GM18858 (cell line): ENCODE data around the gene B9D2.
A peak's percentile ranks its signal among the peaks of the same experiment; 100 is the strongest.

Experiments used
- ATAC-seq: cut with Tn5 transposase; IDR thresholded peaks from one replicate; pipeline ENCODE4 v1.9.1; 2021; ENCODE audit not compliant: unreplicated experiment

B9D2 gene

DNA sequence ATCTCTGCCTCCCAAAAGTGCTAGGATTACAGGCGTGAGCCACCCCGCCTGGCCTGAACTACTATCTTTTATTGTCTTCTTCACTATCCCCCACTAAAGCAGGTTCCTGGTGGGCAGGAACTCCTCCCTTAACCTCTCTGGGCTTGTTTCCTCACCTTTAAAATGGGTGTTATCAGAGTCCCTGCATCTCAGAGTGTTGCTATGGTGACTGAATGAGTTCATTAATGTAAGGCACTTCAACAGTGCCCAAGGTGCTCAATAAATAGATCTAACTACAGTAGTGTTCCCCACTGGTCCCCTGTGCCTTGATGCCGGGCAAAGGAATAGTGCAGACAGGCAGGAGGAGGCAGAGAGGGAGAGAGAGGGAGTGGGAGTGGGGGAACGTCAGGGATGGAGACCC lies 33.5 kb downstream of the B9D2 start:
- ATAC-seq: no peak

DNA sequence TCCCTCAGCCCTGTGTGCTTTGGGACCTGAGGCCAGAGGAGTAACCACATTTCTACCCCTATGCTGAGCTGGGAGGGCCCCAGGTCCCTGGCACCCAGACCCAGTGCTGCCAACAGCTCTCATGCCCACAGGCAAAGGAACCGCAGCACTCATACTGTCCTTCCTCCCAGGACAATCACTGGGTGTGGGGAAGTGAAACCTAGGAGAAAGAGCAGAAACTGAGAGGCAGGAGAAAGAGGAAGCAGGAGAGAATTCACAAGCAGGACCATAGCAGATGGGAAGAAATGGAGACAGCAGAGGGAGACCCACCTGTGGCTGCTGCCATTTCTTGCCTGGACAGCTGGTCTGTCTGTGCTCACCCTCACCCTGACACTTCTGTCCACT lies 35.1 kb downstream of the B9D2 start:
- no peak for ATAC-seq

DNA sequence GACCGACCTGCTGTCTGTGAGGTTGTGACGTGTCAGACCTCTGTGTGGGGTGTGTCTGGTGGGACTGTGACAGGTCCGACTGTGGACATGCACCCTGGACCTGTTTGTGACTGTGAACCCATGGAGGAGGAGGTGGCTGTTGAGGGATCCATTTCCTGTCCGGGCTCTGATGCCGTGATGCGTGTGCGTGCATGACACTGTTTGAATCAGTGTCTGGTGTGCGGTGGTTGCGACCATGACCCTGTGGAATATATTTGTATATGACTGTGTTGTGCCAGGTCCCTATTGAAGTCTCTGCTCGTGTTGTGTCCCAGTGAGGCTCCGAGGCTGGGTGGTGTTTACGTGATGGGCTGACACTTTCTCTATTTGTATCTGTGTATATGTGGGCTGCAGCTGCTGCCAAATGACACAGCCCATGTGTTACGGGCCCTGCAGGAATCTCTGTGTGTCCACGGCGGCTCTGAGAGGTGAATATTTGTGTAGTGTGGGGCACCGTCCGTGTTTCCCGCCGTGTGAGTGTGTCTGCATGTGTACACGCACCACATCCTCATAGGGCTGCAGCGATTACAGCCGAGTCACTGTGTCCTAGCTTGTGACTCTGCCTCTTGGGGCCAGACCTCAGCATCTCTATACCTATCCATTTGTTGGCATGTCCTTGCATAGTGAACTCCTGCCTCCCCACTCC lies 35.6 kb downstream of the B9D2 start:
- no peak for ATAC-seq

DNA sequence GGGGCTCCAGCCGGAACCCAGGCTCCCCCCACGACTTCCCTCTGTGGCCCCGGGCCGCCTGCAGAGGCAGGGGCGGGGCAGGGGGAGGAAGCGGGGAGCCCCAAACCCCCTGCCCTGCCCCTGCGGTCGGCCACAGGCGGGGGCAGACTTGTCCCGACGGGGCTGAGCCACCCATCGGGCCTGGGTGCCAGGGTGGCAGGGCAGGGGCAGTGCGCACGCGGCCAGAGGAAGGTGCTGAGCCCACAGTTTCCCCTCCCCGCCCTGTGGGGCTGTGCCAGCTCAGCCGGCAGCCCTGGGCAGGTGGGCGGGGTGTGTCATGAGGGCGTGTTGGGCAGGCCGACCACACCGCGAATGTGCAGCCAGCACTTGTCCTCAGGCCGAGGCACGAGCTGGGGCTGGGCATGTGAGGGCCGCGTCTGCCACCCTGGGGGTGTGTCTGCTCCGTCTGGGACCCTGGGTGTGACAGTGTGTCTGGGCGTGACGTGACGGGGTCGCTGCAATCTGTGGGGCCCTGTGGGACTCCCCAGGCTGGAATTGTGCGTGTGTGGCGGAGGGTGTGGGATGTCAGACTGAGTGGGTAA lies 36.3 kb downstream of the B9D2 start:
- ATAC-seq: peak; percentile 38

DNA sequence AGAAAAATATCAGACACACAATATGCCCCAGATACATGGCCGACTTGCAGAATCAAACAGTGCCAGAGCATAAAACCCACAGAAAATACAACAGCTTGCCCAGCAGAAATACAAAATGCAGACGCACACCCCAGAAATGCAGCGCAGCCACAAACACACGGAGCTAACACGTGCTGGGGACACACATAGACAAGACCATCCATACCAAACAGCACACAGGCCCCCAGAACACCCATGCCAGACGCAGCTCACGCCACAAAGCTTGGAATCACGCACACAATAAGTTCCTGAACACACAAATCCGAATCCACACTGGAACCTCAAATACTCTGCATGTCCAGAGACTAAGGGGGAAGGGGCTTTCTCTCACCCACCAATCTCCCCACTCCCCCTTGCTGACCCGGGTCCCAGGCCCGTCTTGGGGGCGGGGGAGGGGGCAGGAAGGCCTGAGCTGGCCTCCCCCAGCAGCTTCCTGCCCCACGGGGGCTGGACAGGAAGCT lies 36.8 kb downstream of the B9D2 start:
- peak; percentile 4 for ATAC-seq

DNA sequence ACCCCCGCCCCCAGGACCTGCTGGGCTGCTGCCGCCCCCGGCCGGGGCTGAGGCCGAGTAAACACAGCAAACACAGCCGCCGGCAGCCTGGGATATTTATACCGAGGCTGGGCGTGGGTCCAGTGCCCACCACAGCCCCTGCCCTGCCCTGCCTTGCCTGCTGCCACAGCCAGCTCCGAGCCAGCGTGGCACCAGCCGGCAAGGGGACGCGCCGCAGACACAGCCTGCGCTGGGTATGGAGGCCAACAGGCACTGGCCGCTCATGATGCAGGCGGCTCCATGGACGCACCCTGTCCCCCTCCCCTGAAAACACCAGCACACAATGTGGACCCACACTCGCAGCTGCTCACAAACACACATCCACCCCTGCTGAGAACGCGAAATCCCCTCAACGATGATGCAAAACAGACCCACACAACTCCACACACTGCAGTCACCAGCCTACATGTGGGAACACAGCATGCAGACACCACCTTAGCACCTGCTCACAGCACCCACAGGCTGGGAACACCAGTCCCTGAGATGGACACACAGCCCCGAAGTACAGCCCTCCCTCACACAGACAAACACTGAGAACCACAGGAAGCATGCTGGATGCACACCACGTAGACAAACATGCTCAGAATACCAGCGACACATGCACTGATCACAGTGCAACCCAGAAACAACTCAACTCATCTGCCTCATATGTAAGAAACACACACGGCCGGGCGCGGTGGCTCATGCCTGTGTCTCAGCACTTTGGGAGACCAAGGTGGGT lies 37.8 kb downstream of the B9D2 start:
- ATAC-seq: no peak

DNA sequence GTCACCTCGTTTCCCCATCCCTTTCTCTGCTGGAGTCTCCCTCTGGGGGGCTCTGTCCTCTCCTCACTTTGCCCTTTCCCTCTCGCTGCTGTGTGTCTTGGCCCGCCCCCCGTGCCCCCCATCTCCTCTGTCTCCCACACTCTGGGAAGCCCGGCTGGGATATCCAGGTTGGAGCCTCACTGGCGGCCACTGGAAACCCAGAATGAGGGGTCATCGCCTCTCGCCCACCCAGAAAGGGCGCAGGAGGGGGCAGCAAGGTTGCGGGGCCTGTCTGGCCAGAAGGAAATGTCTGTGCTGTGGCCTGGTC lies 38.4 kb downstream of the B9D2 start:
- ATAC-seq: no peak

DNA sequence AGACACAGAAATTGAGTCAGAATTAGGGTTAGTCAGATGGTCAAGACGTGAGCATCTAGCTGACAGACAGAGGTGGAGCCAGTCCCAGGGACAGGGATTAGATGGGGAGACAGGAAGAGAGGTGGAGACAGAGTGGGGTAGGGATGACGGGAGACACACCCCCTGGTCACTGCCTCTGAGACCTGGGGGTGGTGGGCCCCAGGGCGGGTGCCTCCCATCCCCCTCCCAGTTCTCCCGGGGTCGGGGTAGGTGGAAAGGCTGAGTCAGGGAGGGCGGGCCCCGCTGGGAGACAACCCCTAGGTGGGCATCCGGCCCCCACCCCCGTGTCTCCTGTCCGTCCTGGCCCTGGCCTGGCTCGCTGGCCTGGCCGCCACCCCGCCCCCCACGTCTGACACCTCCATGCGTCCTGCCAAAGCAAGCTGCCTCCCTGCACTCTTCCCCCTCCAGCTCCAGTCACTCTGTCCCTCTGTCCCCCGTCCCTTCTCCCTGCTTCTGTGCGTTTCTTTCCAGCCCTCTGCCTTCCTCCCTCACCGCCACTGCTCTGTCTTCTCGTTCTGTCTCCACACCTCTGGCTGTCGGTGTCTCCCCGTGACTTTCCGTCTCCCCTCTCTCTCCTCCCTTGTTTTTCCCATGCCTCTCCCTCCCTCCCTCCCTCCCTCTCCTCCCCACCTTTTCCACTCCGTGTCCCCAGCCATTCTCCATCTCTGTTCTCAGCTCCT lies 38.9 kb downstream of the B9D2 start:
- ATAC-seq: no peak

DNA sequence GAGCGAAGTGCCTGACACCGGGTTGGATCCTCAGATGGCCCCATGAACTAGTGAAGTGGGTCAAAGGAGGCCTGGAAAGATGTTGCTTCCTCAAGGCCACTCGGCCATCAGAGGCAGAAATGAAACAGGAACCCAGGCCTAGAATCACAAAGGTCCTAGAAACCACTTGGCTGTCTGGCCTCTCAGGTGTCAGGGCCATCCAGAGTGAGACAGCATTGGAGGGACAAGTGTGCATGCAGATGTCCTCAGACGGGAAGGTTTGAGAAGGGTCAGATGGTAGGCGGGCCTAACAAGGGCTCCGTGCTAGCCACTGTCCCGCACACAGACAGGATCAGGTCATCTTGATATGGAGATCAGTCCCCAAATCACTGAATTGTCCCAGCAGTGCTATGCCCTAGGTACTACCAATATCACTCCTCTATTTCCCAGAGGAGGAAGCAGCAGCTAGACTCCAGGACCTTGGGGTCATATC lies 39.7 kb downstream of the B9D2 start:
- no peak for ATAC-seq

DNA sequence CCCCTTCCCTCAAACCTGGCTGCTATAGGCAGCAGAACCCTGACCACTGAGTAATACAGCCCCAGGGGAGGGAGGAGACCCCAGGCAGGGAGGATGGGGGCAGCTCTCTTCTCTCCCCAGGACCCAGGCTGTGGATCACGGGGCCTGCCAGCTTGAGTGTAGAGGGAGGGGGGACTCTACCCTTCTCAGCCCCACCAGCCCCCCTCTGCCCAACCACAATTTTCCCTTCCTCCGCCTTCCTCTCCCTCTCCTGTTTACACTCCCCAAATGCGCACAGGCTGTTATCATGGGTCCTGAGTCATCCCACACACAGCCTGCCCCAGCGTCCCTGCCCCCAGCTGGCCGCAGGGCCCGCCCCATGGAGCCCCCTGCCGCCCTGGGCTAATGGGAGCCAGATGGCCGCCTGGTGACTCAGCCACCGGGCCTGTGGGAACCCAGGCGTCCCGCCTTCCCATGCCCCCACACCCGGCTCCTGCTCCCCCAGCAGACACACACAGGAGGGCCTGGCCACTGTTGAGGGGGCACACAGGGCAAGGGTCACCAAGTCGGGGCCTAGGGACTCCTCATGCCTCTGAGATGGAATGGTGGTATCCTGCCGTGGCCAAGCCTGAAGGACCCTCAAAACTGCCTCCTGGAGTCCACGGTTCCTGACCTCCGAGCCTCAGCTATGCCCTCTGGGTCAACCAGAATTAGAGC lies 40.4 kb downstream of the B9D2 start:
- ATAC-seq: no peak

DNA sequence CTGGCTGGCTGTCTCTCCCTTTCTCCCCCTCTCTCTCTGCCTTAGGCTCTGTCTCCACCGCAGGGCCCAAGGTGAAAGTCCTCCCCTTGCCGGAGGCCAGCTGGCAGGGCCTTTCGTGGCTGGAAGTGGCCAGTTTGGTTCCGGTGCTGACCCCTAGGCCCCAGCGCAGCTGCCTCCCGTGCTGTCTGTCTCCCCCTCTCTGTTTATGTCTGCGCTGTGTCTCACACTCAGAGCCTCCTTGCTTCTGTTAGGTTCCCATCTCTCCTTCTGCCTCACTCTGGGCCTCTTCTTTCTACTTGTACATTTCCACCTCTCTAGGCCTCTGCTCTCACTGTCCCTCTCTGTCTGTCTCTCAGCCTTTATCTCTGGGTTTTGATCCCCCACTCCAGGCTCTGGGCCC lies 40.9 kb downstream of the B9D2 start:
- no peak for ATAC-seq

DNA sequence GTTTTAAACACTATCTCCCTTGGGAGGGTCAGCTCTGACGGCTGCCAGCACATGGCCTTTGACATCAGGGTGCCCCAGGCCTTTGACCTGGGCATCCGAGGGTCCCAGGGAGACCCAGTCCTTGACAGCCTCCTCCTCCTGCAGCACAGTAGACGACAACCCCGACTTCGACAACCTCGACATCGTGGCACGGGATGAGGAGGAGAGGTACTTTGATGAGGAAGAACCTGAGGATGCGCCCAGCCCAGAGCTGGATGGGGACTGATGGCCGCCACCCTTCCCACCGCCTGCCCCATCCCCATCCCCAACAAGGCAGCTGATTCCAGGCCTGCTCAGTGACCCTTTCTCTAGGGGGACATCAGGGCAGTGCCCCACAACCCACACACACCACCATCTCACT lies 41.5 kb downstream of the B9D2 start:
- no peak for ATAC-seq

DNA sequence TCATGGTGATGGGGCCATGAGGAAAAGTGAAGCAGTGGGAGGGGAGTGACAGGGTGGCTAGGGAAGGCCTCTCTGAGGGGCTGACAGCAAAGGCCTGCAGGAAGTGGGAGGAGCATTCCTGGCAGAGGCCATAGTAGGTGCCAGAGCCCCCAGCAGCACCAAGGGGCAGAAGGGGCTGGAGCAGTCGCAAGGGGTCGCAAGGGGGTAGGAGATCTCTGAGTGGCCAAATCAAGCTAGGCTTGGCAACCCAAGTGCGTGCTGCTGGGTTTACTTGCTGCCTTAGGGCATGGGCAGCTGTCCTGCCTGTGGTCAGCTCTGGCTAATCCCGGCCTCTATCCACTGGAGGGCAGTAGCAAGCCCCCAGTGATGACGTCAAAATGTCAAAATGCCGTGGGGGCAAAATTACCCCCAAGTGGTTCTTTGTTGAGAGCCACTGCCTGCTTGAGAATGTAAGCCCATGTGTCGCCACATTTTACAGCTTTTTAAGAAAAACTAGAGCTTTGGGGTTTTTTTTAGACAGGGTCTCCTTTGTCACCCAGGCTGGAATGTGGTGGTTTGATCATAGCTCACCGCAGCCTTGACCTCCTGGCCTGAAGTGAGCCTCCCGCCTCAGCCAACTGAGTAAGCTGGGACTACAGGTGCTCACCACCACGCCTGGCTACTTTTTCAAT lies 42.2 kb downstream of the B9D2 start:
- no peak for ATAC-seq

DNA sequence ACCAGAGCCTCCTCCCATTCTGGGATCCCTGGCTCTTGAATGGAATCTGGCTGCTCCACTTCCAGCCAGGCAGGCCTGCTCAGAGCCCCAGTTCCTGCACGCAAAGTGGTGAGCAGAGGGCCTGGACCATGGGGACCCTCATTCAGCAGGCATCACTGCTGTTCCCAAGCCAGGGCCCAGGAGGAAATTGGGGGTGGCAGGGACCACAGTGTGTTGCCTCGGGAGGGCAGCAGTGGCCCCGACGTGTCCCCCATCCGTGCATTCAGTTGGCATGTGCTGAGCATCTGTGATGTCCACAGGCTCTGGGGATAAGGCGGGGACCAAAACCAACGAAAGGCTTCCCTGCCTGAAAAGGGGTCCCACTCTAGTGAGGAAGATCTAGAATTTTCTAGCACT lies 42.7 kb downstream of the B9D2 start:
- no peak for ATAC-seq

DNA sequence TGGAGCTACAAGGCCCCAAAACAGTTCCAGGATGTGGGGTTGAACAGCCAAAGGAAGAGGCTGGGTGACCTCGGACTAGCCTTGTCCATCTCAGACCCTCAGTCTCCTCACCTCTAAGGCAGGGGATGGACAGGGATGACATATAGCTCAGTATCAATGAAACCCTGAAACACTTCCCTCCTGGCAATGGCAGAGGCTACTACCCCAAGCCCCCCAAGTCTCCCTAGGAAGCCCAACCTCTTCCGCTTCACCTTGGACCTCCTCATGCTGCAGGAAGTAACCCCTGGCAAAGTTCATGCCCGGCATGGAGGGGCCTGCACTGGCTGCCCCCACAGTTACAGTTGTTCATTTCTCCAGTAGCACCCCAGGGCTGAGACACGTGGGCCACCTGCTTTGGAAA lies 43.4 kb downstream of the B9D2 start:
- no peak for ATAC-seq

DNA sequence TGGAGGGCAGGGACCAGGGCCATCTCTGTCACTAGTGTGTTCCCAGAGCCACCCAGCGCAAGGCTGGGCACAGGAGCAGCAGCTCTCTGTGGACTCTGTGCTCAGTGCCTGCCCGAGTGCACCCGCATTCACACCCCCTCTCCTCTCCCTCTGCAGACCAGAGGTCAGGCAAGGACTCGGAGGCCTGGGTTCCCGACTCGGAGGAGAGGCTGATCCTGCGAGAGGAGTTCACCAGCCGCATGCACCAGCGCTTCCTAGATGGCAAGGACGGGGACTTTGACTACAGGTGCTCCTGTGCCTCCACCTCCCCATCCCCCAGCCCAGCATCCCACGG lies 43.8 kb downstream of the B9D2 start:
- no peak for ATAC-seq

DNA sequence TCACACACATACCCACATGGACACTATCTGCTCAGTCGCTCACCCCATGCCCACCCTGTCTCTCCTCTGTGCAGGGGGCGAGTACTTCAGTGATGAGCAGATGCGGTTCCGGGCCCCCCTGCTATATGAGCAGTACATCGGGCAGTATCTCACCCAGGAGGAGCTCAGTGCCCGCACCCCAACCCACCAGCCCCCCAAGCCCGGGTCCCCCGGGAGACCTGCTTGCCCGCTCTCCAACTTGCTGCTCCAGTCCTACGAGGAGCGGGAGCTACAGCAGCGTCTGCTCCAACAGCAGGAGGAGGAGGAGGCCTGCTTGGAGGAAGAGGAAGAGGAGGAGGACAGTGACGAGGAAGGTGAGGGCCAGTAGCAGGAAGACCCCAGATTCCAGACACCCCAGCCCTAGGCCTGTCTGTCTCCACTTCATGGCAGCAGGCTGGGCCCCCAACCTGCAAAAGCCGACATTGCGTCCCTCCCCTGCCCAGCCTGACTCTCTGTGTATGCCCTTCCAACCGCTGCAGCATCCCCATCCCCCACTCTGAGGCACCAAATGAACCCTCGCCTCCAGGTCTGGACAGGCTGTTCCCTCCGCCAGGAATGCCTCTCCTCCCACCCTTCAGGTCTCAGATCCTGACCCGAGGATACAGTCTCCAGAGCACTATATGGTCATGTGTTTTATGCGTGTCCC lies 44.3 kb downstream of the B9D2 start:
- ATAC-seq: no peak

DNA sequence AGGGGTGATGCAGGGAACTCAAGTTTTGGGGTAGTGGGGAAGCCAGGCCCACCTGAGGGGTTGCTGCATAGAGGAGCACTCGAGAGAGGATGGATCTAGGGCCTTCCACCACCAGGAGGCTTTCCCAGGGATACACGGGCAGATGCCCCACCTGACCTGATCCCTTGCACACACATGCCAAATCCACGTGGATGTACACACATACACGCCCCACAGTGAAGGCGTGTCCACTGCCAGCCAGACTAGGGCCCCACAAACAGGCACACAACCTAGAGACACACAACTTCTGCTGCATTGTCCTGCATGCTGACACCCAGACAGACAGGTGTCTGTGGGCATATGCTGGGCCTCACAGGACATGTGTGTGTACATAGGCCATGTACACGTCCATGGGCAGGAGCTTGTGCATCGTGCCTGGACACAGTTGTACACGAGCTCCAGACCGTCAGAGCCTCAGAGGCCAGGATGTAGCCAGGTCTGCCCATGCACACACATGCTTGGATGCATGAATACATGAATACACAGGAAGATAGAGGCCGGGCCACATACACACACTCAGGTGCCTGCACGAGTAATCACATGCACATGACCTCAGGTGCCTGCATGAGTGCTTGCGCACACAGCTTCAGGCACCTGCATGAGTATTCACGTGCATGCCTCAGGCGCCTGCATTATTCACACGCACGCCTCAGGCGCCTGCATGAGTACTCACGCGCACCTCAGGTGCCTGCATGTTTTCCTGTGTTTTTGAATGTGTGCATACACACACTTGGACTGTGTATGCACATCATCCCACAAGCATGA lies 45.1 kb downstream of the B9D2 start:
- no peak for ATAC-seq

DNA sequence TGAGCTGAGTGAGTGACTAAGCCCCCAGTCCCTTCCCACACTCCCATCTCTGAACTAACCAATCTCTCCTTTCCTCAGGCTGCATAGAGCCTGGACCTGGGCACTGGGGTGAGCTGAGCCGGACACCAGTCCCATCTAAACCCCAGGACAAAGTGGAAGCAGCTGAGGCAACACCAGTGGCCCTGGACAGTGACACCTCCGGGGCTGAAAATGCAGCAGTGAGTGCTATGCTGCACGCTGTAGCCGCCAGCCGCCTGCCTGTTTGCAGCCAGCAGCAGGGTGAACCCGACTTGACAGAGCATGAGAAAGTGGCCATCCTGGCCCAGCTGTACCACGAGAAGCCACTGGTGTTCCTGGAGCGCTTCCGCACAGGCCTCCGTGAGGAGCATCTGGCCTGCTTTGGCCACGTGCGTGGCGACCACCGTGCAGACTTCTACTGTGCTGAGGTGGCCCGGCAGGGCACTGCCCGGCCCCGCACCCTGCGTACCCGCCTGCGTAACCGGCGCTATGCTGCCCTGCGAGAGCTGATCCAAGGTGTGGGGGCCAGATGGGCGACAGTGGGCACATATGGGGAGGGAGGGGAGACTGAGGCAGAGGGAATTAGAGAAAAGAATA lies 47.5 kb downstream of the B9D2 start:
- ATAC-seq: no peak
